ENCODE results near the gene MIS18A. TPM values are rescaled to one million over a fixed set of nuclear protein-coding genes. Genes with fewer than 3 reads are reported as not detected.

MIS18A gene
- total and polyA plus RNA-seq, 10 of the 15 experiments (the other 5 are each of a cell fraction or from before 2014, with no cell fraction given) = 6.5 to 48.9 (median 24.8) TPM

DNA sequence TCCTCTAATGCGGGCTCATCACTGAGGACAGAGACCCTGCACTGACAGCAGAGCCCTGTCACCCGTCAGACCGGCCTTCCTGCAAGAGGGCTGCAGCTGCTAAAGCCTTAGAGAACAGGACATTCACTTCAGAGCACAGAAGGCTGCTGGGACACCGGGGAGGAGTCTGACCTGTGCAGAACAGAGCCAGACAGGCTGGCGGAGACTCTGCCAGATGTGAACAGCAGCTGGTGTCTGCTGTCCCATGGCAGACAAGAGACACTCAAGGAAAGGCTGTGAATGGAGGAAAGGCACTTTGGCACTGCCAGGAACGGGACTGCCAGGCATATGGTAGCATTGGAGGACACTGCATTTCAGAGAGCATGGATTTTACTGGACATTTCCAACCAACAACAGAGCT, 41.2 kb upstream of the MIS18A start:
- Histone ChIP-seq H3K36me3 (ENCODE audit: control insufficient read depth in 2 of 2, insufficient read depth in 2 of 2, low read length in 1 of 2) (peaks cover 40 to 48% of the 10 kb centered on the region in 2 experiments), H3K27ac (ENCODE audit: control insufficient read depth, insufficient read depth) (no peak overlapping the region), H3K4me2 (ENCODE audit: control insufficient read depth, insufficient read depth) (no peak overlapping the region), H3K9ac (ENCODE audit: control insufficient read depth, insufficient read depth, low read length) (no peak overlapping the region), H3K9me3 (replicated peaks; ENCODE audit: control insufficient read depth, insufficient read depth, low read length) (no peaks in the 10 kb centered on the region), H3K4me1 (ENCODE audit: control insufficient read depth, insufficient read depth, low read length) (no peaks in the 10 kb centered on the region), H2AFZ (ENCODE audit: control insufficient read depth, low read depth, low read length) (no peak overlapping the region), H3K4me3 (no peak overlapping the region), H3K27me3 (replicated peaks in 1 of 2; ENCODE audit: control insufficient read depth in 2 of 2, insufficient read depth in 2 of 2, low read length in 1 of 2) (no peaks in the 10 kb centered on the region), H3K79me2 (ENCODE audit: control insufficient read depth, insufficient read depth, low read length) (no peaks in the 10 kb centered on the region), H4K20me1 (ENCODE audit: control insufficient read depth, insufficient read depth) (no peaks in the 10 kb centered on the region)
- WGBS (ENCODE audit: insufficient coverage, insufficient replicate concordance, low lambda C conversion rate, missing lambda C conversion rate) = 96% methylated on average over 6 of the region's 6 CpGs
- DNase-seq (ENCODE audit: low read depth, low spot score) = no peak
- SMC1A ChIA-PET (ENCODE audit: uncharacterized antibody, unreplicated experiment) = no interaction called here
- CTCF ChIA-PET = no interaction called here
- POLR2A ChIA-PET = no interaction called here
- FAIRE-seq = no peak
- RAD21 ChIA-PET (ENCODE audit: unreplicated experiment) = no interaction called here
- no TSS peak for BruUV-seq (replicated peaks)
- intact Hi-C loops (cut with micrococcal nuclease; ENCODE audit: unreplicated experiment) (no loop called here), in situ Hi-C loops (cut with MboI) (no loop called here)
- no peak for ATAC-seq
- TF ChIP-seq, protein P1, sequence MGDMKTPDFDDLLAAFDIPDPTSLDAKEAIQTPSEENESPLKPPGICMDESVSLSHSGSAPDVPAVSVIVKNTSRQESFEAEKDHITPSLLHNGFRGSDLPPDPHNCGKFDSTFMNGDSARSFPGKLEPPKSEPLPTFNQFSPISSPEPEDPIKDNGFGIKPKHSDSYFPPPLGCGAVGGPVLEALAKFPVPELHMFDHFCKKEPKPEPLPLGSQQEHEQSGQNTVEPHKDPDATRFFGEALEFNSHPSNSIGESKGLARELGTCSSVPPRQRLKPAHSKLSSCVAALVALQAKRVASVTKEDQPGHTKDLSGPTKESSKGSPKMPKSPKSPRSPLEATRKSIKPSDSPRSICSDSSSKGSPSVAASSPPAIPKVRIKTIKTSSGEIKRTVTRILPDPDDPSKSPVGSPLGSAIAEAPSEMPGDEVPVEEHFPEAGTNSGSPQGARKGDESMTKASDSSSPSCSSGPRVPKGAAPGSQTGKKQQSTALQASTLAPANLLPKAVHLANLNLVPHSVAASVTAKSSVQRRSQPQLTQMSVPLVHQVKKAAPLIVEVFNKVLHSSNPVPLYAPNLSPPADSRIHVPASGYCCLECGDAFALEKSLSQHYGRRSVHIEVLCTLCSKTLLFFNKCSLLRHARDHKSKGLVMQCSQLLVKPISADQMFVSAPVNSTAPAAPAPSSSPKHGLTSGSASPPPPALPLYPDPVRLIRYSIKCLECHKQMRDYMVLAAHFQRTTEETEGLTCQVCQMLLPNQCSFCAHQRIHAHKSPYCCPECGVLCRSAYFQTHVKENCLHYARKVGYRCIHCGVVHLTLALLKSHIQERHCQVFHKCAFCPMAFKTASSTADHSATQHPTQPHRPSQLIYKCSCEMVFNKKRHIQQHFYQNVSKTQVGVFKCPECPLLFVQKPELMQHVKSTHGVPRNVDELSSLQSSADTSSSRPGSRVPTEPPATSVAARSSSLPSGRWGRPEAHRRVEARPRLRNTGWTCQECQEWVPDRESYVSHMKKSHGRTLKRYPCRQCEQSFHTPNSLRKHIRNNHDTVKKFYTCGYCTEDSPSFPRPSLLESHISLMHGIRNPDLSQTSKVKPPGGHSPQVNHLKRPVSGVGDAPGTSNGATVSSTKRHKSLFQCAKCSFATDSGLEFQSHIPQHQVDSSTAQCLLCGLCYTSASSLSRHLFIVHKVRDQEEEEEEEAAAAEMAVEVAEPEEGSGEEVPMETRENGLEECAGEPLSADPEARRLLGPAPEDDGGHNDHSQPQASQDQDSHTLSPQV (IDR thresholded peaks at IDR 0.05) = no peak
- TF ChIP-seq SUZ12 (IDR thresholded peaks at IDR 0.05; ENCODE audit: unreplicated experiment) (no peak), MTA3 (IDR thresholded peaks at IDR 0.05; ENCODE audit: borderline replicate concordance, low read length) (no peak), SIX5 (IDR thresholded peaks at IDR 0.05; ENCODE audit: low read depth, low read length, severe bottlenecking) (no peak)
- TF ChIP-seq, protein P2, sequence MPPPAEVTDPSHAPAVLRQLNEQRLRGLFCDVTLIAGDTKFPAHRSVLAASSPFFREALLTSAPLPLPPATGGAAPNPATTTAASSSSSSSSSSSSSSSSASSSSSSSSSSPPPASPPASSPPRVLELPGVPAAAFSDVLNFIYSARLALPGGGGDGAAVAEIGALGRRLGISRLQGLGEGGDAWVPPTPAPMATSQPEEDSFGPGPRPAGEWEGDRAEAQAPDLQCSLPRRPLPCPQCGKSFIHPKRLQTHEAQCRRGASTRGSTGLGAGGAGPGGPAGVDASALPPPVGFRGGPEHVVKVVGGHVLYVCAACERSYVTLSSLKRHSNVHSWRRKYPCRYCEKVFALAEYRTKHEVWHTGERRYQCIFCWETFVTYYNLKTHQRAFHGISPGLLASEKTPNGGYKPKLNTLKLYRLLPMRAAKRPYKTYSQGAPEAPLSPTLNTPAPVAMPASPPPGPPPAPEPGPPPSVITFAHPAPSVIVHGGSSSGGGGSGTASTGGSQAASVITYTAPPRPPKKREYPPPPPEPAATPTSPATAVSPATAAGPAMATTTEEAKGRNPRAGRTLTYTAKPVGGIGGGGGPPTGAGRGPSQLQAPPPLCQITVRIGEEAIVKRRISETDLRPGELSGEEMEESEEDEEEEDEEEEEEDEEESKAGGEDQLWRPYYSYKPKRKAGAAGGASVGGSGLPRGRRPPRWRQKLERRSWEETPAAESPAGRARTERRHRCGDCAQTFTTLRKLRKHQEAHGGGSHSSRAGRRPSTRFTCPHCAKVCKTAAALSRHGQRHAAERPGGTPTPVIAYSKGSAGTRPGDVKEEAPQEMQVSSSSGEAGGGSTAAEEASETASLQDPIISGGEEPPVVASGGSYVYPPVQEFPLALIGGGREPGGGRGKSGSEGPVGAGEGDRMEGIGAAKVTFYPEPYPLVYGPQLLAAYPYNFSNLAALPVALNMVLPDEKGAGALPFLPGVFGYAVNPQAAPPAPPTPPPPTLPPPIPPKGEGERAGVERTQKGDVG (CRISPR knock-in tag; IDR thresholded peaks at IDR 0.05) = no peak
- TF ChIP-seq, protein P3, sequence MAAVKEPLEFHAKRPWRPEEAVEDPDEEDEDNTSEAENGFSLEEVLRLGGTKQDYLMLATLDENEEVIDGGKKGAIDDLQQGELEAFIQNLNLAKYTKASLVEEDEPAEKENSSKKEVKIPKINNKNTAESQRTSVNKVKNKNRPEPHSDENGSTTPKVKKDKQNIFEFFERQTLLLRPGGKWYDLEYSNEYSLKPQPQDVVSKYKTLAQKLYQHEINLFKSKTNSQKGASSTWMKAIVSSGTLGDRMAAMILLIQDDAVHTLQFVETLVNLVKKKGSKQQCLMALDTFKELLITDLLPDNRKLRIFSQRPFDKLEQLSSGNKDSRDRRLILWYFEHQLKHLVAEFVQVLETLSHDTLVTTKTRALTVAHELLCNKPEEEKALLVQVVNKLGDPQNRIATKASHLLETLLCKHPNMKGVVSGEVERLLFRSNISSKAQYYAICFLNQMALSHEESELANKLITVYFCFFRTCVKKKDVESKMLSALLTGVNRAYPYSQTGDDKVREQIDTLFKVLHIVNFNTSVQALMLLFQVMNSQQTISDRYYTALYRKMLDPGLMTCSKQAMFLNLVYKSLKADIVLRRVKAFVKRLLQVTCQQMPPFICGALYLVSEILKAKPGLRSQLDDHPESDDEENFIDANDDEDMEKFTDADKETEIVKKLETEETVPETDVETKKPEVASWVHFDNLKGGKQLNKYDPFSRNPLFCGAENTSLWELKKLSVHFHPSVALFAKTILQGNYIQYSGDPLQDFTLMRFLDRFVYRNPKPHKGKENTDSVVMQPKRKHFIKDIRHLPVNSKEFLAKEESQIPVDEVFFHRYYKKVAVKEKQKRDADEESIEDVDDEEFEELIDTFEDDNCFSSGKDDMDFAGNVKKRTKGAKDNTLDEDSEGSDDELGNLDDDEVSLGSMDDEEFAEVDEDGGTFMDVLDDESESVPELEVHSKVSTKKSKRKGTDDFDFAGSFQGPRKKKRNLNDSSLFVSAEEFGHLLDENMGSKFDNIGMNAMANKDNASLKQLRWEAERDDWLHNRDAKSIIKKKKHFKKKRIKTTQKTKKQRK (IDR thresholded peaks at IDR 0.05; ENCODE audit: low read depth, low read length) = no peak
- TF ChIP-seq, protein P4, sequence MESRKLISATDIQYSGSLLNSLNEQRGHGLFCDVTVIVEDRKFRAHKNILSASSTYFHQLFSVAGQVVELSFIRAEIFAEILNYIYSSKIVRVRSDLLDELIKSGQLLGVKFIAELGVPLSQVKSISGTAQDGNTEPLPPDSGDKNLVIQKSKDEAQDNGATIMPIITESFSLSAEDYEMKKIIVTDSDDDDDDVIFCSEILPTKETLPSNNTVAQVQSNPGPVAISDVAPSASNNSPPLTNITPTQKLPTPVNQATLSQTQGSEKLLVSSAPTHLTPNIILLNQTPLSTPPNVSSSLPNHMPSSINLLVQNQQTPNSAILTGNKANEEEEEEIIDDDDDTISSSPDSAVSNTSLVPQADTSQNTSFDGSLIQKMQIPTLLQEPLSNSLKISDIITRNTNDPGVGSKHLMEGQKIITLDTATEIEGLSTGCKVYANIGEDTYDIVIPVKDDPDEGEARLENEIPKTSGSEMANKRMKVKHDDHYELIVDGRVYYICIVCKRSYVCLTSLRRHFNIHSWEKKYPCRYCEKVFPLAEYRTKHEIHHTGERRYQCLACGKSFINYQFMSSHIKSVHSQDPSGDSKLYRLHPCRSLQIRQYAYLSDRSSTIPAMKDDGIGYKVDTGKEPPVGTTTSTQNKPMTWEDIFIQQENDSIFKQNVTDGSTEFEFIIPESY (IDR thresholded peaks at IDR 0.05) = no peak
